H1 (cell line): ENCODE measurements around the gene UBN1. TPM values are rescaled to one million over a fixed set of nuclear protein-coding genes. Genes with fewer than 3 reads are reported as not detected.

Experiments used
- CREB1 ChIP-seq: IDR thresholded peaks from 2 replicates; pipeline ENCODE4 v1.6.1; 2012; ENCODE audit warnings: inconsistent platforms
- HDAC6 ChIP-seq: IDR thresholded peaks from one replicate; pipeline ENCODE4 v1.7.1; 2012; ENCODE audit warnings: low read depth, mild to moderate bottlenecking, inconsistent platforms, low read length, moderate library complexity
- KDM5A ChIP-seq: fragments of 200-600 bp; IDR thresholded peaks from 2 replicates; pipeline ENCODE4 v1.7.1; 2012; ENCODE audit warnings: mild to moderate bottlenecking, low read length, inconsistent platforms, mixed read lengths
- polyA plus RNA-seq, 7 experiments: library from polyadenylated mRNA; depleted of rRNA in 3 of 7; stranded (reverse) in 5 of 7; unstranded in 2 of 7; fragments of >200 nt in 5 of 7; fragments of 200-250 nt in 2 of 7; gene quantifications; 1 replicate in 5 of 7; 2 replicates in 1 of 7; 4 replicates in 1 of 7; pipeline versions ENCODE4 v1.2.1 to v1.2.3, GENCODE V29; 2011 to 2013; ENCODE audit warnings: missing spikeins in 2 of 7, mixed read lengths in 2 of 7
- total RNA-seq: library from RNA; stranded (reverse); fragmentation: NEBNext Ultra II Directional; extraction: Animal tissue kit (Norgen Biotek cat#: 25700); gene quantifications from 2 replicates; pipeline ENCODE4 v1.2.1, GENCODE V29; 2021

The UBN1 gene
- total and polyA plus RNA-seq, 2 of the 8 experiments (the other 6 are each of a cell fraction or from before 2014, with no cell fraction given): 16.2 to 37.0 TPM

DNA sequence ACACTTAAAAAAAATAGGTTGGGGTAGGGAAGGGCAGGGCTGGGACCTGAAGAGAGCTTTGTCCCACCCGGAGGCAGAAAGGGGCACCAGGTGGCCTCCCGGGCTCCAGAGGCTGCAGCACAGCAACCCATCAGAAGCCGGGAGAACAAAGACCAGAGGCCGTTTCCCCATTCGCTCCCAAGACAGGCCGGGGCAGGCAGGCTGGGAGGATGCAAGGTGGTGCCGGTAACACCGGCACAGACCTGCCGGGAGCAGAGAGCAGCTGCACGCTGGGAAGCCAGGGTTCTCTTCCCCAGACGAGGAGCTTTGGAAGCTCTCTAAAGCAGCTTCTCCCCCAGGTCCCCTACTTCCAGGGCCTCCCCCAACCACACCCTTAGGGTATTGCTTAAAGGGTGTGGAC is 84.1 kb downstream of the UBN1 start (continued):
- TF ChIP-seq CREB1 (no peak), KDM5A (no peak), HDAC6 (no peak)

Other genes with a start within 250 kb of the UBN1 start
- 52.2 and 62.0 TPM in 2 replicates for gene UBALD1, start 232.6 kb upstream of the UBN1 start, total RNA-seq
- 28.6 and 48.9 TPM in 2 replicates for gene UBALD1, start 232.6 kb upstream of the UBN1 start, polyA plus RNA-seq (2011; rRNA removed)
- gene MGRN1, start 222.7 kb upstream of the UBN1 start, total RNA-seq: 79.4 and 82.3 TPM in 2 replicates
- 15.0 and 30.1 TPM in 2 replicates for gene MGRN1, start 222.7 kb upstream of the UBN1 start, polyA plus RNA-seq (2011; rRNA removed)
- 34.8 and 41.3 TPM in 2 replicates for gene NUDT16L1, start 153.9 kb upstream of the UBN1 start, total RNA-seq
- 77.3 and 112 TPM in 2 replicates for gene NUDT16L1, start 153.9 kb upstream of the UBN1 start, polyA plus RNA-seq (2011; rRNA removed)
- gene ANKS3, start 113.2 kb upstream of the UBN1 start, total RNA-seq: 23.9 and 27.5 TPM in 2 replicates
- 15.5 and 23.9 TPM in 2 replicates for gene ANKS3, start 113.2 kb upstream of the UBN1 start, polyA plus RNA-seq (2011; rRNA removed)
- 0.17 TPM in 1 of 2 replicates, not detected in the other for gene DNAAF8, start 112.9 kb upstream of the UBN1 start, total RNA-seq
- 0.39 and 0.58 TPM in 2 replicates for gene DNAAF8, start 112.9 kb upstream of the UBN1 start, polyA plus RNA-seq (2011; rRNA removed)
- gene ZNF500, start 80.3 kb upstream of the UBN1 start, total RNA-seq: 10.4 and 13.4 TPM in 2 replicates
- gene ZNF500, start 80.3 kb upstream of the UBN1 start, polyA plus RNA-seq (2011; rRNA removed): 10.3 and 11.8 TPM in 2 replicates
- gene SEPTIN12, start 59.1 kb upstream of the UBN1 start, total RNA-seq: not detected in 2 replicates
- gene SEPTIN12, start 59.1 kb upstream of the UBN1 start, polyA plus RNA-seq (2011; rRNA removed): 0.08 and 0.24 TPM in 2 replicates
- not detected in 2 replicates for gene SMIM22, start 52.1 kb upstream of the UBN1 start, total RNA-seq
- gene SMIM22, start 52.1 kb upstream of the UBN1 start, polyA plus RNA-seq (2011; rRNA removed): not detected in 2 replicates
- gene ROGDI, start 44.8 kb upstream of the UBN1 start, total RNA-seq: 27.4 and 29.9 TPM in 2 replicates
- gene ROGDI, start 44.8 kb upstream of the UBN1 start, polyA plus RNA-seq (2011; rRNA removed): 68.4 and 95.2 TPM in 2 replicates
- gene GLYR1, start 193 bp upstream of the UBN1 start, total RNA-seq: 115 and 120 TPM in 2 replicates
- 50.2 and 60.2 TPM in 2 replicates for gene GLYR1, start 193 bp upstream of the UBN1 start, polyA plus RNA-seq (2011; rRNA removed)
- 28.8 and 29.5 TPM in 2 replicates for gene PPL, start 89.7 kb downstream of the UBN1 start, total RNA-seq
- gene PPL, start 89.7 kb downstream of the UBN1 start, polyA plus RNA-seq (2011; rRNA removed): 11.3 and 15.8 TPM in 2 replicates
- gene SEC14L5, start 110.8 kb downstream of the UBN1 start, total RNA-seq: 3.0 and 3.2 TPM in 2 replicates
- 1.9 and 2.1 TPM in 2 replicates for gene SEC14L5, start 110.8 kb downstream of the UBN1 start, polyA plus RNA-seq (2011; rRNA removed)
- gene NAGPA, start 186.5 kb downstream of the UBN1 start, total RNA-seq: 13.2 and 13.6 TPM in 2 replicates
- 10.1 and 13.6 TPM in 2 replicates for gene NAGPA, start 186.5 kb downstream of the UBN1 start, polyA plus RNA-seq (2011; rRNA removed)
- gene C16orf89, start 218.5 kb downstream of the UBN1 start, total RNA-seq: 6.7 and 10.6 TPM in 2 replicates
- 9.9 and 11.0 TPM in 2 replicates for gene C16orf89, start 218.5 kb downstream of the UBN1 start, polyA plus RNA-seq (2011; rRNA removed)
- gene ALG1, start 224.4 kb downstream of the UBN1 start, total RNA-seq: 34.8 and 35.7 TPM in 2 replicates
- 45.7 and 46.5 TPM in 2 replicates for gene ALG1, start 224.4 kb downstream of the UBN1 start, polyA plus RNA-seq (2011; rRNA removed)